Tibial nerve (tissue), 4 donors: ENCODE results near the gene MAMLD1. TPM values are rescaled to one million over a fixed set of nuclear protein-coding genes. Genes with fewer than 3 reads are reported as not detected.

Experiments used
- DNase-seq, 2 donors: peaks; one replicate each; pipeline ENCODE4 v3.0.0-alpha.2; 2019; ENCODE audit warnings: low spot score in 2 of 2
- H3K27ac ChIP-seq, 4 donors: fragments of 200-600 bp; sonication (generic) in 3 of 4; one replicate each; pipeline ENCODE4 v1.5.1; 2017 to 2019; ENCODE audit warnings: mild to moderate bottlenecking in 1 of 4
- H3K27me3 ChIP-seq, 2 donors: fragments of 200-600 bp; sonication (generic) in 1 of 2; one replicate each; pipeline versions ENCODE4 v1.5.1 to v1.6.0; 2017 to 2019
- H3K36me3 ChIP-seq, 3 donors: fragments of 200-600 bp; sonication (generic); one replicate each; pipeline ENCODE4 v1.5.1; 2018 to 2019
- H3K4me1 ChIP-seq, 4 donors: fragments of 200-600 bp; sonication (generic) in 3 of 4; one replicate each; pipeline ENCODE4 v1.5.1; 2017 to 2019
- H3K4me3 ChIP-seq, 4 donors: fragments of 200-600 bp; sonication (generic) in 3 of 4; one replicate each; pipeline ENCODE4 v1.5.1; 2017 to 2019; ENCODE audit warnings: mild to moderate bottlenecking in 1 of 4, moderate library complexity in 1 of 4
- H3K9me3 ChIP-seq, 4 donors: fragments of 200-600 bp; sonication (generic) in 3 of 4; one replicate each; pipeline ENCODE4 v1.5.1; 2017 to 2019
- CTCF ChIP-seq, 5 experiments: fragments of 200-600 bp in 3 of 5; fragments of 450-650 bp in 2 of 5; sonication (generic) in 3 of 5; IDR thresholded peaks; one replicate each; pipeline ENCODE4 v1.5.1; 2016 to 2019; ENCODE audit warnings: antibody characterized with exemption in 5 of 5, mild to moderate bottlenecking in 3 of 5, moderate library complexity in 2 of 5
- EP300 ChIP-seq, 2 donors: sonication (generic); formaldehyde crosslinking; IDR thresholded peaks; one replicate each; pipeline ENCODE4 v1.6.1; 2017; ENCODE audit warnings: antibody characterized with exemption in 2 of 2, mild to moderate bottlenecking in 1 of 2
- POLR2A ChIP-seq, 2 donors: fragments of 450-650 bp; IDR thresholded peaks; one replicate each; pipeline ENCODE4 v1.6.1; 2017; ENCODE audit warnings: antibody characterized with exemption in 2 of 2, mild to moderate bottlenecking in 2 of 2, moderate library complexity in 2 of 2
- WGBS, 2 donors: methylation state at CpG; one replicate each; pipeline ENCODE4 v1.1.5; 2018; 5-methylcytosine and 5-hydroxymethylcytosine counted together
- total RNA-seq, 4 donors: library from RNA; depleted of rRNA; stranded (reverse); fragments of >200 nt; gene quantifications; one replicate each; pipeline ENCODE4 v1.1.0, GENCODE V29; 2016

Gene MAMLD1
- total RNA-seq, 4 donors from 2014 or later: 8.2 to 16.2 (median 9.2) TPM

GRCh38 chrX:150405006-150405405, 41.9 kb downstream of the MAMLD1 start:
- Histone ChIP-seq H3K9me3 (no peaks in the 10 kb centered on the region), H3K36me3 (no peaks in the 10 kb centered on the region), H3K4me1 (no peaks in the 10 kb centered on the region), H3K4me3 (no peak overlapping the region), H3K27me3 (no peaks in the 10 kb centered on the region), H3K27ac (no peak overlapping the region)
- TF ChIP-seq POLR2A (IDR thresholded peaks at IDR 0.05) (no peak), EP300 (IDR thresholded peaks at IDR 0.05) (no peak), CTCF (IDR thresholded peaks at IDR 0.05) (no peak)
- DNase-seq: no peak
- 32 to 42% methylated on average over 1 of the region's 1 CpG for WGBS, 2 donors

- Histone ChIP-seq H3K9me3 (no peaks in the 10 kb centered on the region), H3K36me3 (no peaks in the 10 kb centered on the region), H3K27me3 (no peaks in the 10 kb centered on the region), H3K4me3 (no peak overlapping the region), H3K27ac (no peak overlapping the region), H3K4me1 (no peaks in the 10 kb centered on the region)
- TF ChIP-seq POLR2A (IDR thresholded peaks at IDR 0.05) (no peak), EP300 (IDR thresholded peaks at IDR 0.05) (no peak), CTCF (IDR thresholded peaks at IDR 0.05) (no peak)
- no peak for DNase-seq
- 68 to 73% methylated on average over 4 of the region's 4 CpGs for WGBS, 2 donors
Measured at GRCh38 chrX:150405576-150405975, 42.5 kb downstream of the MAMLD1 start.

- no peak overlapping the region for H3K27ac ChIP-seq
- WGBS, 2 donors: 85 to 98% methylated on average over 4 to 6 of the region's 6 CpGs
- no peak for TF ChIP-seq POLR2A (IDR thresholded peaks at IDR 0.05)
- TF ChIP-seq EP300 (IDR thresholded peaks at IDR 0.05): no peak
- no peak for TF ChIP-seq CTCF (IDR thresholded peaks at IDR 0.05)
Measured at GRCh38 chrX:150406596-150406995, 43.5 kb downstream of the MAMLD1 start.

GRCh38 chrX:150408007-150408406, 44.9 kb downstream of the MAMLD1 start:
- TF ChIP-seq EP300 (IDR thresholded peaks at IDR 0.05) (no peak), CTCF (IDR thresholded peaks at IDR 0.05) (no peak), POLR2A (IDR thresholded peaks at IDR 0.05) (no peak)
- H3K36me3 ChIP-seq: no peaks in the 10 kb centered on the region
- no peaks in the 10 kb centered on the region for H3K27me3 ChIP-seq
- 68% methylated on average over 5 of the region's 5 CpGs for WGBS, 2 donors
- H3K4me1 ChIP-seq: peaks cover 0 to 8% (median 0%) of the 10 kb centered on the region in 4 donors
- no peak overlapping the region for H3K4me3 ChIP-seq
- no peak overlapping the region for H3K27ac ChIP-seq
- DNase-seq: no peak
- no peaks in the 10 kb centered on the region for H3K9me3 ChIP-seq

More at GRCh38 chrX:150406596-150406995, 43.5 kb downstream of the MAMLD1 start:
- Histone ChIP-seq H3K4me1 (peaks cover 0 to 6% (median 0%) of the 10 kb centered on the region in 4 donors), H3K36me3 (no peaks in the 10 kb centered on the region), H3K4me3 (no peak overlapping the region), H3K9me3 (no peaks in the 10 kb centered on the region), H3K27me3 (no peaks in the 10 kb centered on the region)
- DNase-seq: no peak

- no peak for DNase-seq
- no peaks in the 10 kb centered on the region for H3K36me3 ChIP-seq
- TF ChIP-seq CTCF (IDR thresholded peaks at IDR 0.05) (no peak), EP300 (IDR thresholded peaks at IDR 0.05) (no peak), POLR2A (IDR thresholded peaks at IDR 0.05) (no peak)
- H3K4me1 ChIP-seq: peaks cover 0 to 8% (median 0%) of the 10 kb centered on the region in 4 donors
- H3K27me3 ChIP-seq: no peaks in the 10 kb centered on the region
- H3K27ac ChIP-seq: no peak overlapping the region
- no peak overlapping the region for H3K4me3 ChIP-seq
- no peaks in the 10 kb centered on the region for H3K9me3 ChIP-seq
- WGBS, 2 donors: 50 to 95% methylated on average over 2 of the region's 2 CpGs
Measured at GRCh38 chrX:150408561-150408960, 45.4 kb downstream of the MAMLD1 start.
